AML-193 (cell line): Measurements from ENCODE around the gene SNED1.

Source experiments
- DNase-seq, 2 experiments: peaks; one replicate each; lab custom pipeline; 2025; lab: John Stamatoyannopoulos, UW

SNED1 gene

GRCh38 chr2:241132538-241133435 is 134.4 kb downstream of the SNED1 start:
- DNase-seq, result no peak

GRCh38 chr2:241133436-241133820 is 135.0 kb downstream of the SNED1 start:
- no peak for DNase-seq

- no peak for DNase-seq
These were observed 136.3 kb downstream of the SNED1 start for GRCh38 chr2:241134711-241135110.

GRCh38 chr2:241135737-241136136 is 137.3 kb downstream of the SNED1 start:
- DNase-seq, result no peak

GRCh38 chr2:241136191-241136590 is 137.8 kb downstream of the SNED1 start:
- DNase-seq, result no peak

- DNase-seq, result no peak
These were observed 138.3 kb downstream of the SNED1 start for GRCh38 chr2:241136661-241137260.

- DNase-seq, result no peak
These were observed 139.1 kb downstream of the SNED1 start for GRCh38 chr2:241137276-241138190.

- DNase-seq, result no peak
These were observed 140.1 kb downstream of the SNED1 start for GRCh38 chr2:241138471-241138870.

GRCh38 chr2:241139531-241140444 is 141.4 kb downstream of the SNED1 start:
- no peak for DNase-seq

GRCh38 chr2:241140445-241140840 is 142.0 kb downstream of the SNED1 start:
- DNase-seq, result no peak

GRCh38 chr2:241141214-241141770 is 142.9 kb downstream of the SNED1 start:
- no peak for DNase-seq

- no peak for DNase-seq
These were observed 143.6 kb downstream of the SNED1 start for GRCh38 chr2:241142063-241142462.

GRCh38 chr2:241142593-241142992 is 144.2 kb downstream of the SNED1 start:
- DNase-seq, result no peak
